IMR-90 (cell line): ENCODE data around the gene SUGP2. TPM values are rescaled to one million over a fixed set of nuclear protein-coding genes. Genes with fewer than 3 reads are reported as not detected.

Experiments
- ATAC-seq: fragments of 200-7000 bp; cut with Tn5 transposase; 2 replicates; pipeline ENCODE4 v1.9.1; 2020; ENCODE audit warnings: low read depth, mild to moderate bottlenecking, moderate library complexity
- BruUV-seq: library from RNA; stranded (reverse); fragments of 400-500 nt; replicated peaks from 2 replicates; lab custom pipeline; 2021; lab: Mats Ljungman, UMichigan
- CTCF ChIA-PET: fragments of 300-600 bp; formaldehyde crosslinking; extraction: SDS; loops from one replicate; lab custom pipeline; 2021; ENCODE audit warnings: antibody characterized with exemption; lab: Yijun Ruan, JAX
- POLR2A ChIA-PET: fragments of 300-600 bp; sonication (Branson Sonifier 250); formaldehyde crosslinking; loops from one replicate; lab custom pipeline; 2022; ENCODE audit warnings: antibody characterized with exemption; ENCODE audit not compliant: unreplicated experiment; lab: Charles Lee
- DNase-seq: peaks from one replicate; pipeline ENCODE4 v3.0.0; 2013
- H2AFZ ChIP-seq: replicated peaks from 2 replicates; pipeline ENCODE3; 2013; ENCODE audit warnings: low read length, mild to moderate bottlenecking; ENCODE audit not compliant: poor library complexity
- H2AK5ac ChIP-seq: 2 replicates; pipeline ENCODE4 v1.6.1; 2013; ENCODE audit warnings: low read depth, low read length, inconsistent platforms
- H2AK9ac ChIP-seq: replicated peaks from 2 replicates; pipeline ENCODE3; 2013; ENCODE audit warnings: mild to moderate bottlenecking, low read depth, low read length, moderate library complexity; ENCODE audit not compliant: poor library complexity
- H2BK120ac ChIP-seq: 2 replicates; pipeline ENCODE4 v1.6.1; 2013; ENCODE audit warnings: low read depth, low read length, inconsistent platforms
- H2BK15ac ChIP-seq: 3 replicates; pipeline ENCODE4 v1.6.1; 2013; ENCODE audit warnings: low read depth, low read length, inconsistent platforms
- H2BK20ac ChIP-seq: 2 replicates; pipeline ENCODE4 v1.6.1; 2013; ENCODE audit warnings: low read depth, mild to moderate bottlenecking, inconsistent platforms, low read length, moderate library complexity
- H2BK5ac ChIP-seq: 2 replicates; pipeline ENCODE4 v1.6.1; 2013; ENCODE audit warnings: mild to moderate bottlenecking, low read depth, low read length, inconsistent platforms; ENCODE audit not compliant: poor library complexity, severe bottlenecking
- H3K14ac ChIP-seq: replicated peaks from 2 replicates; pipeline ENCODE4 v1.6.1; 2013; ENCODE audit warnings: low read depth, low read length, inconsistent platforms
- H3K18ac ChIP-seq: 2 replicates; pipeline ENCODE4 v1.6.1; 2013; ENCODE audit warnings: low read depth, low read length, control low read depth
- H3K23ac ChIP-seq: 2 replicates; pipeline ENCODE4 v1.6.1; 2013; ENCODE audit warnings: low read depth, low read length, inconsistent platforms
- H3K27ac ChIP-seq: 2 replicates; pipeline ENCODE4 v1.5.1; 2013; ENCODE audit warnings: mild to moderate bottlenecking, control low read depth, low read length; ENCODE audit not compliant: insufficient read depth
- H3K27me3 ChIP-seq: 2 replicates; pipeline ENCODE4 v1.6.1; 2013; ENCODE audit warnings: low read length; ENCODE audit not compliant: control insufficient read depth, insufficient read depth
- H3K36me3 ChIP-seq: 2 replicates; pipeline ENCODE4 v1.6.1; 2013; ENCODE audit warnings: low read length, mixed read lengths; ENCODE audit not compliant: control insufficient read depth, insufficient read depth
- H3K4ac ChIP-seq: 2 replicates; pipeline ENCODE4 v1.6.1; 2013; ENCODE audit warnings: low read depth, low read length, inconsistent platforms
- H3K4me1 ChIP-seq: 2 replicates; pipeline ENCODE4 v1.6.1; 2013; ENCODE audit warnings: low read length, mixed read lengths; ENCODE audit not compliant: control insufficient read depth, insufficient read depth
- H3K4me2 ChIP-seq: 2 replicates; pipeline ENCODE4 v1.6.1; 2013; ENCODE audit warnings: low read depth, mild to moderate bottlenecking, control low read depth, low read length, moderate library complexity
- H3K4me3 ChIP-seq: 2 replicates; pipeline ENCODE4 v1.5.1; 2013; ENCODE audit warnings: low read depth, mild to moderate bottlenecking, control low read depth, low read length, moderate library complexity; ENCODE audit not compliant: insufficient read depth
- H3K56ac ChIP-seq: 2 replicates; pipeline ENCODE4 v1.6.1; 2013; ENCODE audit warnings: low read length, inconsistent platforms; ENCODE audit not compliant: insufficient read depth; ENCODE audit errors: extremely low read depth
- H3K79me1 ChIP-seq, 2 experiments: 2 replicates each; pipeline ENCODE4 v1.6.1; 2013; ENCODE audit warnings: low read length in 2 of 2, inconsistent platforms in 1 of 2, low read depth in 1 of 2
- H3K9ac ChIP-seq: 2 replicates; pipeline ENCODE4 v1.6.1; 2013; ENCODE audit warnings: low read depth, low read length, control low read depth
- H3K9me1 ChIP-seq: 2 replicates; pipeline ENCODE4 v1.6.1; 2013; ENCODE audit warnings: low read length, inconsistent platforms; ENCODE audit not compliant: insufficient read depth
- H3K9me3 ChIP-seq: 2 replicates; pipeline ENCODE4 v1.6.1; 2013; ENCODE audit warnings: low read length; ENCODE audit not compliant: control insufficient read depth, insufficient read depth
- H4K20me1 ChIP-seq: 2 replicates; pipeline ENCODE4 v1.6.1; 2013; ENCODE audit warnings: low read length, inconsistent platforms; ENCODE audit not compliant: insufficient read depth
- H4K5ac ChIP-seq: 2 replicates; pipeline ENCODE4 v1.6.1; 2013; ENCODE audit warnings: mild to moderate bottlenecking, low read depth, low read length, control low read depth
- H4K8ac ChIP-seq, 2 experiments: 2 replicates each; pipeline ENCODE4 v1.6.1; 2013; ENCODE audit warnings: low read depth in 2 of 2, low read length in 2 of 2, control low read depth in 1 of 2, inconsistent platforms in 1 of 2
- H4K91ac ChIP-seq: 2 replicates; pipeline ENCODE4 v1.6.1; 2013; ENCODE audit warnings: low read depth, low read length, inconsistent platforms; ENCODE audit not compliant: insufficient read depth
- BHLHE40 ChIP-seq: fragments of 150-350 bp; IDR thresholded peaks from 2 replicates; pipeline ENCODE4 v1.6.1; 2016; ENCODE audit warnings: mild to moderate bottlenecking, low read depth, low read length
- CEBPB ChIP-seq: IDR thresholded peaks from 2 replicates; pipeline ENCODE4 v1.6.1; 2012; ENCODE audit warnings: low read depth, low read length, improper control_type of control experiment
- RCOR1 ChIP-seq: IDR thresholded peaks from 2 replicates; pipeline ENCODE4 v1.6.1; 2012; ENCODE audit warnings: mild to moderate bottlenecking, low read length, improper control_type of control experiment; ENCODE audit not compliant: insufficient replicate concordance
- USF2 ChIP-seq: fragments of 150-350 bp; IDR thresholded peaks from 2 replicates; pipeline ENCODE4 v1.6.1; 2017; ENCODE audit warnings: mild to moderate bottlenecking, antibody characterized with exemption, low read length, low read depth
- WGBS, 2 experiments: methylation state at CpG; one replicate each; pipeline versions ENCODE4 v1.1.5 to v1.1.7; 2013; ENCODE audit warnings: missing lambda C conversion rate in 2 of 2; ENCODE audit not compliant: insufficient read length in 1 of 2; ENCODE audit errors: extremely low coverage in 2 of 2; 5-methylcytosine and 5-hydroxymethylcytosine counted together
- dilution Hi-C: fragments of 300-500 bp; cut with HindIII; formaldehyde crosslinking; loops from one replicate; pipeline ENCODE4 v1.14.3; 2018; ENCODE audit warnings: low sequenced_read_pairs; ENCODE audit not compliant: unreplicated experiment
- in situ Hi-C: fragments of 300-500 bp; cut with MboI; formaldehyde crosslinking; loops from 3 replicates; pipeline ENCODE4 v1.14.3; 2019; ENCODE audit warnings: low sequenced_read_pairs, inconsistent platforms, mixed read lengths
- intact Hi-C: fragments of 100-400 bp; cut with micrococcal nuclease; formaldehyde crosslinking; loops from 2 replicates; pipeline ENCODE4 v1.10.0; 2022
- polyA plus RNA-seq, 3 experiments: library from polyadenylated mRNA; depleted of rRNA; stranded (reverse); fragments of >200 nt; gene quantifications; 2 replicates each; pipeline ENCODE4 v1.2.3, GENCODE V29; 2012; ENCODE audit warnings: low replicate concordance in 1 of 3
- total RNA-seq: library from RNA; depleted of rRNA; stranded (reverse); fragments of >200 nt; gene quantifications from 2 replicates; pipeline ENCODE4 v1.2.3, GENCODE V29; 2012

Gene SUGP2
- total and polyA plus RNA-seq, 2 of the 4 experiments (the other 2 are of a cell fraction), result 25.8 to 69.2 TPM

GRCh38 chr19:19051478-19052213 is 18.3 kb upstream of the SUGP2 start:
- Histone ChIP-seq H2AFZ (no peak overlapping the region), H3K4me3 (no peak overlapping the region), H3K27ac (no peak overlapping the region), H3K14ac (no peak overlapping the region), H3K9me1 (no peaks in the 10 kb centered on the region; the same call in 1 of the 2 replicates), H4K20me1 (no peaks in the 10 kb centered on the region; the same call in 1 of the 2 replicates), H3K4me2 (no peak overlapping the region), H2BK20ac (no peak overlapping the region), H3K56ac (no peak overlapping the region), H4K5ac (no peak overlapping the region), H3K79me1 (peaks cover 0 to 19% of the 10 kb centered on the region in 2 experiments; a peak in 1 of 4 replicates), H2BK15ac (no peak overlapping the region), H2BK120ac (no peak overlapping the region), H2AK9ac (no peak overlapping the region), H3K4ac (no peak overlapping the region), H2AK5ac (no peak overlapping the region), H3K23ac (no peak overlapping the region), H3K36me3 (peaks cover 52% of the 10 kb centered on the region), H4K91ac (no peak overlapping the region), H3K4me1 (no peaks in the 10 kb centered on the region), H3K9me3 (no peaks in the 10 kb centered on the region), H3K18ac (no peak overlapping the region), H3K9ac (no peak overlapping the region), H2BK5ac (no peak overlapping the region), H3K27me3 (no peaks in the 10 kb centered on the region), H4K8ac (no peak overlapping the region)
- BruUV-seq, result no TSS peak
- dilution Hi-C loops, result no loop called here
- DNase-seq (no peak), ATAC-seq (no peak)
- intact Hi-C loops, result no loop called here
- no peak for TF ChIP-seq RCOR1
- no peak for TF ChIP-seq BHLHE40
- TF ChIP-seq USF2, result no peak
- TF ChIP-seq CEBPB, result no peak
- in situ Hi-C loops, result no loop called here
- WGBS, 2 experiments, result 92% methylated on average over 17 of the region's 20 CpGs; no CpG with 5 or more reads in 1 of the 2 experiments
- POLR2A ChIA-PET, result no interaction called here
- CTCF ChIA-PET, result interaction anchor here (0.6 kb wide), 1 partner anchor 374 kb away, joined by 3 read pairs; no protein-coding TSS in a partner anchor
